Astrocyte (in vitro differentiated cells and primary cell): ENCODE data around the gene ASCL1. TPM values are rescaled to one million over a fixed set of nuclear protein-coding genes. Genes with fewer than 3 reads are reported as not detected.

Source experiments
- DNase-seq: peaks from one replicate; pipeline ENCODE4 v3.0.0-alpha.2; 2010; ENCODE audit warnings: low read depth
- FAIRE-seq: peaks from 2 replicates; lab custom pipeline; 2011; peaks lifted over from hg19 to GRCh38; lab: Jason Lieb, UNC
- H2AFZ ChIP-seq: 2 replicates; pipeline ENCODE4 v1.6.0; 2012; ENCODE audit warnings: low read depth, low read length, inconsistent platforms
- H3K27ac ChIP-seq: 2 replicates; pipeline ENCODE4 v1.5.1; 2011; ENCODE audit warnings: low read depth, low read length, inconsistent platforms
- H3K27me3 ChIP-seq: 2 replicates; pipeline ENCODE4 v1.6.0; 2011; ENCODE audit warnings: low read length, inconsistent platforms; ENCODE audit not compliant: insufficient read depth
- H3K36me3 ChIP-seq: 2 replicates; pipeline ENCODE4 v1.5.1; 2011; ENCODE audit warnings: low read length, inconsistent platforms; ENCODE audit not compliant: insufficient read depth
- H3K4me1 ChIP-seq: 2 replicates; pipeline ENCODE4 v1.5.1; 2011; ENCODE audit warnings: low read length, inconsistent platforms; ENCODE audit not compliant: insufficient read depth
- H3K4me2 ChIP-seq: 2 replicates; pipeline ENCODE4 v1.6.0; 2012; ENCODE audit warnings: low read length, inconsistent platforms
- H3K4me3 ChIP-seq: 2 replicates; pipeline ENCODE4 v1.5.1; 2011; ENCODE audit warnings: low read depth, mild to moderate bottlenecking, low read length, inconsistent platforms; ENCODE audit not compliant: insufficient read depth
- H3K79me2 ChIP-seq: 2 replicates; pipeline ENCODE4 v1.6.0; 2012; ENCODE audit warnings: mild to moderate bottlenecking, low read length, inconsistent platforms; ENCODE audit not compliant: insufficient read depth
- H3K9ac ChIP-seq: 2 replicates; pipeline ENCODE4 v1.6.0; 2012; ENCODE audit warnings: mild to moderate bottlenecking, low read length, inconsistent platforms
- H3K9me3 ChIP-seq: 2 replicates; pipeline ENCODE4 v1.5.1; 2012; ENCODE audit warnings: low read depth, mild to moderate bottlenecking, low read length, inconsistent platforms; ENCODE audit not compliant: insufficient read depth
- H4K20me1 ChIP-seq: 2 replicates; pipeline ENCODE4 v1.6.0; 2012; ENCODE audit warnings: low read length, inconsistent platforms; ENCODE audit not compliant: insufficient read depth
- H3K27ac Mint-ChIP-seq: one replicate; pipeline ENCODE4 v1.8.0; 2021; ENCODE audit warnings: mild to moderate bottlenecking, mixed read lengths; ENCODE audit not compliant: unreplicated experiment
- H3K27me3 Mint-ChIP-seq: one replicate; pipeline ENCODE4 v1.8.0; 2021; ENCODE audit warnings: low read depth, mixed read lengths; ENCODE audit not compliant: unreplicated experiment
- H3K36me3 Mint-ChIP-seq: one replicate; pipeline ENCODE4 v1.8.0; 2021; ENCODE audit warnings: low read depth, mixed read lengths; ENCODE audit not compliant: unreplicated experiment
- H3K4me1 Mint-ChIP-seq: one replicate; pipeline ENCODE4 v1.8.0; 2021; ENCODE audit warnings: low read depth, mixed read lengths; ENCODE audit not compliant: unreplicated experiment
- H3K4me3 Mint-ChIP-seq: one replicate; pipeline ENCODE4 v1.8.0; 2021; ENCODE audit warnings: mild to moderate bottlenecking, moderate library complexity, mixed read lengths; ENCODE audit not compliant: unreplicated experiment
- H3K9me3 Mint-ChIP-seq: one replicate; pipeline ENCODE4 v1.8.0; 2021; ENCODE audit warnings: mild to moderate bottlenecking, mixed read lengths; ENCODE audit not compliant: unreplicated experiment
- EZH2 ChIP-seq: IDR thresholded peaks from 2 replicates; pipeline ENCODE4 v1.6.1; 2012; ENCODE audit warnings: mild to moderate bottlenecking, low read length, inconsistent platforms; ENCODE audit not compliant: insufficient read depth
- total RNA-seq: library from RNA; stranded (reverse); gene quantifications from 2 replicates; pipeline ENCODE4 v1.2.1, GENCODE V29; 2021
- TF ChIP-seq, protein P1 (sequence below): IDR thresholded peaks from 2 replicates; pipeline ENCODE4 v1.5.1; 2011; ENCODE audit warnings: low read depth, mild to moderate bottlenecking, inconsistent platforms, low read length, moderate library complexity; ENCODE audit not compliant: insufficient read depth

Gene ASCL1
- total RNA-seq, 1 donor from 2014 or later: not detected

- Mint-ChIP-seq H3K27me3 (peaks cover 21% of the 10 kb centered on the region), H3K27ac (no peak within 1 kb of the TSS), H3K36me3 (no peaks in the 10 kb centered on the region), H3K9me3 (no peaks in the 10 kb centered on the region), H3K4me1 (no peaks in the 10 kb centered on the region), H3K4me3 (no peak within 1 kb of the TSS)
- Histone ChIP-seq H3K9ac (no peak within 1 kb of the TSS), H3K27me3 (no peaks in the 10 kb centered on the region), H3K4me1 (no peaks in the 10 kb centered on the region), H3K4me3 (no peak within 1 kb of the TSS), H4K20me1 (no peaks in the 10 kb centered on the region), H3K27ac (no peak within 1 kb of the TSS), H2AFZ (peak within 1 kb of the TSS; percentile 34), H3K4me2 (peak within 1 kb of the TSS; percentile 52), H3K79me2 (no peaks in the 10 kb centered on the region), H3K9me3 (no peaks in the 10 kb centered on the region), H3K36me3 (no peaks in the 10 kb centered on the region)
- TF ChIP-seq, protein P1, sequence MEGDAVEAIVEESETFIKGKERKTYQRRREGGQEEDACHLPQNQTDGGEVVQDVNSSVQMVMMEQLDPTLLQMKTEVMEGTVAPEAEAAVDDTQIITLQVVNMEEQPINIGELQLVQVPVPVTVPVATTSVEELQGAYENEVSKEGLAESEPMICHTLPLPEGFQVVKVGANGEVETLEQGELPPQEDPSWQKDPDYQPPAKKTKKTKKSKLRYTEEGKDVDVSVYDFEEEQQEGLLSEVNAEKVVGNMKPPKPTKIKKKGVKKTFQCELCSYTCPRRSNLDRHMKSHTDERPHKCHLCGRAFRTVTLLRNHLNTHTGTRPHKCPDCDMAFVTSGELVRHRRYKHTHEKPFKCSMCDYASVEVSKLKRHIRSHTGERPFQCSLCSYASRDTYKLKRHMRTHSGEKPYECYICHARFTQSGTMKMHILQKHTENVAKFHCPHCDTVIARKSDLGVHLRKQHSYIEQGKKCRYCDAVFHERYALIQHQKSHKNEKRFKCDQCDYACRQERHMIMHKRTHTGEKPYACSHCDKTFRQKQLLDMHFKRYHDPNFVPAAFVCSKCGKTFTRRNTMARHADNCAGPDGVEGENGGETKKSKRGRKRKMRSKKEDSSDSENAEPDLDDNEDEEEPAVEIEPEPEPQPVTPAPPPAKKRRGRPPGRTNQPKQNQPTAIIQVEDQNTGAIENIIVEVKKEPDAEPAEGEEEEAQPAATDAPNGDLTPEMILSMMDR: no peak
- TF ChIP-seq EZH2: no peak
- DNase-seq: no peak
- FAIRE-seq: no peak
Observed at GRCh38 chr12:102917026-102917787, 40.3 kb upstream of the ASCL1 start, which contains the start of gene PAH. PAH (minus strand) TSS chr12:102917244; CDS start chr12:102917130, 114 bp downstream.

GRCh38 chr12:102918840-102919239 lies 38.6 kb upstream of the ASCL1 start:
- Mint-ChIP-seq H3K4me1 (no peaks in the 10 kb centered on the region), H3K27ac (no peak overlapping the region), H3K9me3 (no peaks in the 10 kb centered on the region), H3K36me3 (no peaks in the 10 kb centered on the region), H3K4me3 (no peak overlapping the region), H3K27me3 (peaks cover 21% of the 10 kb centered on the region)
- Histone ChIP-seq H2AFZ (no peak overlapping the region), H3K4me3 (no peak overlapping the region), H3K79me2 (no peaks in the 10 kb centered on the region), H4K20me1 (no peaks in the 10 kb centered on the region), H3K27ac (no peak overlapping the region), H3K36me3 (no peaks in the 10 kb centered on the region), H3K9me3 (no peaks in the 10 kb centered on the region), H3K4me2 (no peak overlapping the region), H3K4me1 (no peaks in the 10 kb centered on the region), H3K27me3 (peaks cover 3% of the 10 kb centered on the region), H3K9ac (no peak overlapping the region)
- no peak for TF ChIP-seq EZH2
- TF ChIP-seq, protein P1: no peak
- no peak for FAIRE-seq
- no peak for DNase-seq

DNA sequence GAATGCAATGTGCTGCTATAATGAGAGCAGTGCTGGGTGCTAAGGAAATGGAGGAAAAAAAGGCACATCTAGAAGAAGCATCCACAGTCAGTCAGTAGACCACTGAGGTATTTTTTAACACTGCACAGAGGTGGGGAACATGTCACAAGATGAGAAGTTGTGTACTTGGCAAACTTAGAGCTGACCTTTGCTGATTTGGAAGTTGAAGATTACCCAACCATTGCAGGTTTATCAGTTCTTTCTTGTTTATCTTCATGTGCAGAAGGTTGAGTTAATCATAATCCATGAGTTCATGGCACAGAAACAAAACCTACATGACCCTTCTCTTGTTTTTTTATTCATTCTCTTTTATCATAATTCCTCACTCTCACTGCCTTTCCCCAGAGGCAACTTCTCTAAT lies 37.2 kb upstream of the ASCL1 start:
- Mint-ChIP-seq H3K9me3 (no peaks in the 10 kb centered on the region), H3K4me3 (no peak overlapping the region), H3K36me3 (no peaks in the 10 kb centered on the region), H3K27ac (no peak overlapping the region), H3K4me1 (peaks cover 1% of the 10 kb centered on the region), H3K27me3 (peaks cover 12% of the 10 kb centered on the region)
- Histone ChIP-seq H3K27me3 (peaks cover 3% of the 10 kb centered on the region), H3K27ac (no peak overlapping the region), H3K9ac (no peak overlapping the region), H3K4me3 (no peak overlapping the region), H3K4me1 (no peaks in the 10 kb centered on the region), H4K20me1 (no peaks in the 10 kb centered on the region), H2AFZ (no peak overlapping the region), H3K9me3 (no peaks in the 10 kb centered on the region), H3K36me3 (no peaks in the 10 kb centered on the region), H3K4me2 (no peak overlapping the region), H3K79me2 (no peaks in the 10 kb centered on the region)
- TF ChIP-seq, protein P1: no peak
- no peak for TF ChIP-seq EZH2
- no peak for FAIRE-seq
- DNase-seq: no peak
